GM18507 (cell line): ENCODE results near the gene IGF2BP2.
"Not testable (repeated sequence)": the region's sequence is repeated elsewhere in the genome, so short reads cannot be mapped to it uniquely, and the experiment has no call there.

Experiments
- DNase-seq: peaks from one replicate; pipeline ENCODE4 v3.0.0; 2011; ENCODE audit warnings: low read depth; ENCODE audit not compliant: insufficient read length; ENCODE audit errors: extremely low spot score
- FAIRE-seq: peaks from 2 replicates; lab custom pipeline; 2011; peaks lifted over from hg19 to GRCh38; lab: Jason Lieb, UNC

IGF2BP2 gene

DNA sequence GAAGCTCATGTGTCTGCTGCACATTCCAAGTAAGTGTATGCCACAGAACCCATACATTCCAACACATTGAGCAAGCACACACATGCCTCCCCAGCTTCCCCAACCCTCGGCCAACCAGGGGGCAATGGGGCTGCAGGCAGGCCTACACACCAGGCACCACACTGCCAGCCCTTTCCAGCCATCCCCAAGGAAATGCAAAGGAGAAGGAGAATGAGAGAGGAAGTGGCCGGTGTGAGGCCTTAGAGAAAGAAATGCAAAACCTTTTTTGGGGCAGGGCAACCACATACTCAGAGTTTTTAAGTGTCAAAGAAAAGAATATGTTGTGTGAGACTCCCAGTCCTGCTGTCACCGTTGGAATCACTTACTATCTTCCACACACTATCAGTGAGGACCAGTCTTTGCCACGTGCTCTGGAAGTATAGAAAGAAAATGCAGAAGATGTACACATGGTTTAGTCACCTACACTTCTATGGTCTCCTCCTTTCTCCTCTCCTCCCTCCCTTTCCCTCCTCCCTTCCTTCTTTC, 11.1 kb downstream of the IGF2BP2 start:
- FAIRE-seq (no peak), DNase-seq (no peak)

DNA sequence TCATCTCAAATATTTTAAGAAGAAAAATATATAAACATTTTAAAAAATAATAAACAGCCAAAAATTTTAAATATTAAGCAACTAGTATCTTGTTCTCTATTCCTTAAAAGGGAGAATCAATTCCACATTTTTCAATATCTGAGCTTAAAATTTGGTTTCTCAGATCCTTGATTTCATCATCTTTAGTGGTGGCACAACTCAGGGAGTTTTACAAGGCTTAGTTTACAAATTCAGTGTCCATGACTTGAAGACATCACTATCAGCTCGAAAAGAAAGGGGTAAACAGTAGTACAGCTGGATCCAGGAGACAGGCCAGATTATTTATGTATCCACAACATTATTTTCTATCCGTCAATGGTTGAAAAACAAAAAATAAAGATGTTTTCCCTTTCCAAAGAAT, 11.6 kb downstream of the IGF2BP2 start:
- FAIRE-seq (no peak), DNase-seq (no peak)

DNA sequence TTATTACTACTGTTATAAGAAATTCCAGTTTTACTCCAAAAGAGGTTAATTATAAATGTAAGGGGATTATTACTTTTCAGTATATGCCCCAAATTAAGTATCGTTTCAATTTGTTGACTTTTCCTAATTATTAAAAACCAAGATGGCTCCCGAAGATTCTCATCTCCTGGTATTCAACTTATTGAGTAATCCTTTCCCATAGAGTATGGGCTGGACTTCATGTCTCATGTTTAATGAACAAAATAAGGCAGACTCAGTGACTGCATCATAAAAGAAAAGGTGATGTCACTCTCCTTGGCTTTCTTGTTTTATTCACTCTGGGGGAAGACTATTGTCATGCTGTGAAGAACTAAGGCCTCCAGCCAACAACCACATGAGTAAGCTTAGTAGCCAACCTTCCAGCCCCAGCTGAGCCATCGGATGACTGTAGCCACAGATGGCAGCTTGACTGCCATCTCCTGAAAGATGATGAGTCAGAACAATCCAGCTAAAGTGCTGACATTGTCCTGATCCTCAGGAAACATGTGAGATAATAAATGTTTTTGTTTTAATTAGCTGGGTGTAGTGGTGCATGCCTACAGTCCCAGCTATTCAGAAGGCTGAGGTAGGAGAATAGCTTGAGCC, 17.3 kb downstream of the IGF2BP2 start:
- FAIRE-seq (no peak), DNase-seq (no peak)

DNA sequence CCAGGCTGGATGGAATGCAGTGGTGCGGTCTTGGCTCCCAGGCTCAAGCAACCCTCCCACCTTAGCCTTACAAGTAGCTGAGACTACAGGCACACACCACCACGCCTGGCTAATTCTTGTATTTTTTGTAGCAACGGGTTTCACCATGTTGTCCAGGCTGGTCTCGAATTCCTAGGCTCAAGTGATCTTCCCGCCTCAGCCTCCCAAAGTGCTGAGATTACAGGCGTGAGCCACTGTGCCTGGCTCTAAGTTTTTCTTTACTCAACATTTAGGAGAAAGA, 26.1 kb downstream of the IGF2BP2 start:
- DNase-seq, FAIRE-seq: not testable (repeated sequence)

DNA sequence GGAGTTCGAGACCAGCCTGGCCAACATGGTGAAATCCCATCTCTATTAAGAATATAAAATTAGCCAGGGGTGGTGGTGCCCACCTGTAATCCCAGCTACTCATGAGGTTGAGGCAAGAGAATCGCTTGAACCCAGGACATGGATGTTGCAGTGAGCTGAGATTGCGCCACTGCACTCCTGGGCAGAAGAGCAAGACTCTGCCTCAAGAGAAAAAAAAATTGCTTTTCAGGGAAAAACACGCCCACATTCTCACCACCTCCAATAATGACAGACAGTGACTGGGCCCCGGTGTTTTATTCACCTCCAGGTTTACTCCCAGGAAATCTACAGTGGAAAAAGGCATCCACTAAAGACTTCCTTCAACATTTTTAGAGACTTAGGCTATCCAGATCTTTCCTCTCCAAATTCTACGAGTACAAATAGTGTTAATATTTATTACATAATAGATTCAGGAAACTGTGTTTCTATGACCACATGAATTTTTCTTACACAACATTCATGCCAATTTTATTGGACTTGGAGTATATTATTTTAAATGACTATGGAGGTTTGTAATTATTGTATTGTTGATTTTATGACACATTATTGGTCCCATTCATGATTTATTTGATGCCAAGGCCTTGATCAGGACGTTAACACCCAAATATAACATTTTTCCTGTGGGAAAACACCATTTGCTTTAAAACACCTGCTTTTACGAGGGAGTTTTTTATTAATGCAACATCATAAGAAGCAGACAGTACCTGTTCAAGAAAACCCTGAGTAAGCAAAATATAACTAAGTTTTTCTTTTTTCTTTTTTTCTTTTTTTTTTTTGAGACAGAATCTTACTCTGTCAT, 26.6 kb downstream of the IGF2BP2 start:
- FAIRE-seq (no peak), DNase-seq (no peak)

DNA sequence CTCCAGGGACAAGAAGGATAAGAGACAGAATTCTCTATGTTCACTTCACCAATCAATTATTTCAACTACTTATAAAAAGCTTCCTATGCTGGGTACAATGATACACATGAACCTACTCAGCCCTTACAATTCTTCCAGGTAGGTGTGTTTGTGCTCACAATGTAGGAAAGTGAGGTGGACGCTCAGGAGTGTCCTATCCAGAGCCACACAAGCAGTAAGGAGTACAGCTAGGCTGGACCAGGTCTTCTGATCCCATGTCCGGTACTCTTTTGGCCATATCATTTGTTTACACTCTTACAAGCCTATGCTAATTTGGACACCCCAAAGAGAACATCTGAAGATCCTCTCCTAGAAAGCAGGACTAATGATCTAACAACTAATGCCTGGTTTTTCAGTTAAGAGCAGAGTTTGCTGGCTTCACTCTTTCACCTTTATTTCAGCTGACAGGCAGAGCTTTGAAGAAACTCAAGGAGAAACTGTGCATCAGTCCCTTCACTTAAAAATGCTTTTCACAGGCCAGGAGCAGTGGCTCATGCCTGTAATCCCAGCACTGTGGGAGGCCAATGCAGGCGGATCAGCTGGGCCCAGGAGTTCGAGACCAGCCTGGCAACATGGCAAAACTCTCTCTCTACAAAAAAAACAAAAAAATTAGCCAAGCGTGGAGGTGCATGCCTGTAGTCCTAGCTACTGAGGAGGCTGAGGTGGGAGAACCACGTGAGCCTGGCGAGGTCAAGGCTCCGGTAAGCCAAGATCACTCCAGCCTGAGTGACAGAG, 27.5 kb downstream of the IGF2BP2 start:
- FAIRE-seq (no peak), DNase-seq (no peak)

DNA sequence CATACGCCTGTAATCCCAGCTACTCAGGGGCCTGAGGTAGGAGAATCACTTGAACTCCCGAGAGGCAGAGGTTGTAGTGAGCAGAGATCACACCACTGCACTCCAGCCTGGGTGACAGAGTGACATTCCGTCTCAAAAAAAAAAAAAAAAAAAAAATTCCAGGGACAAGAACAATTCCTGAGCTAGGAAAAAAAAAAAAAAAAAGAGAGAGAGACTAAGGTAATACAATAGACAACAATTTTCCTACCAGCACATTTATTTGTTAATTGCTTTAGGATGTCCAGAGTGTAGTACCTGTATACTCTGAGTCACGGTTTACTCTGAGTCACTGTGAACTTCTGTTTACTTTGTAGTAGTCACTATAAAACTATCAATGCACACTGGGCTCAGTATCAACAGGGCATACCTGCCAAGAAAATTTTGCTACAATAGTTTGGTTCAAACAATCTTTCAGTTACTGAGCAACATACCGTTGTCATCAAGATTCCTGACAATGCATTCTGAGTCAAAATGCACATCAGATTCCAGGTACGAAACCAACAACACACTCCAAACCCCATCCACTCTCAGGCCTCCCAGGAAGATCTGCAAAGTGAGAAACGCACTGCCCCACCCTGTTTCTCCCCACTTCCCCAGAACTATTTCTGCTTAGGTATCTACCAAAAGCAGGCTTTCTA, 28.3 kb downstream of the IGF2BP2 start:
- DNase-seq: no peak
- FAIRE-seq: no peak

DNA sequence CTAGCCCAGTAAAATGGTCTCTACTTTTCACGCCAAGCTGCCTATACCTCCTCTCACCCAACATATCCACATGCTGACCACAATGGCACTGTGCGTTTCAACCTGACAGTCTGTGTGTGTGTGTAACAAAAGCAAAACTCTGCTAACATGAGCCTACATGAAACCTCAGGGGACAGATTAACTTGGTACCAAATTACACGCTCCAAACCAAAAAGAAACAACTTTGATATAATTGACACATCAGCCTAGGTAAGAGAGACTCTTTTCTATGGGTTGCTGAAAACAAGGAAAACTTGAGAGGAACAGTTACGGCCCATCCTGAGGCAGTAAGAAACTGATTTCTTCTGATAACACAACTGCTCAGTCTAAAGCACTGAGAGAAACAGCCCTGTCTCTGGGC, 31.5 kb downstream of the IGF2BP2 start:
- FAIRE-seq (no peak), DNase-seq (no peak)

DNA sequence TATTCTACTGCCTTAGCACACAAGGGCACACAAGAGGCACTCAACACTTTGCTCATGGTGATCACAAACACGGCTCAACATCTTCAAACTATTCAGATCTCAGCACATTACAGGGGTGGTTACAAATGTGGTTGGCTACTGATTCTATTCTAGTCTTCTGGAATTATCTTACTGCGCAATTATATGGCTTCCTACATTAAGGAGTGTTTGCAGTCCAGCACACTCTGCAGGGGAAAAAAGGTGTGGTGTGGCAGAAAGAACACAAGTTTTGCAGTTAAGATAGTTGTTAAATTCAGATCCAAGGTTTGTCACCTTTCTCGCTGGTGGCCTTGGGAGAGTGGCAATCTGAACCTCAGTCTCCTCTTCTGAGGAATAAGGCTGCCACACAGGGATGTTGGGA, 31.9 kb downstream of the IGF2BP2 start:
- FAIRE-seq: no peak
- DNase-seq: no peak

DNA sequence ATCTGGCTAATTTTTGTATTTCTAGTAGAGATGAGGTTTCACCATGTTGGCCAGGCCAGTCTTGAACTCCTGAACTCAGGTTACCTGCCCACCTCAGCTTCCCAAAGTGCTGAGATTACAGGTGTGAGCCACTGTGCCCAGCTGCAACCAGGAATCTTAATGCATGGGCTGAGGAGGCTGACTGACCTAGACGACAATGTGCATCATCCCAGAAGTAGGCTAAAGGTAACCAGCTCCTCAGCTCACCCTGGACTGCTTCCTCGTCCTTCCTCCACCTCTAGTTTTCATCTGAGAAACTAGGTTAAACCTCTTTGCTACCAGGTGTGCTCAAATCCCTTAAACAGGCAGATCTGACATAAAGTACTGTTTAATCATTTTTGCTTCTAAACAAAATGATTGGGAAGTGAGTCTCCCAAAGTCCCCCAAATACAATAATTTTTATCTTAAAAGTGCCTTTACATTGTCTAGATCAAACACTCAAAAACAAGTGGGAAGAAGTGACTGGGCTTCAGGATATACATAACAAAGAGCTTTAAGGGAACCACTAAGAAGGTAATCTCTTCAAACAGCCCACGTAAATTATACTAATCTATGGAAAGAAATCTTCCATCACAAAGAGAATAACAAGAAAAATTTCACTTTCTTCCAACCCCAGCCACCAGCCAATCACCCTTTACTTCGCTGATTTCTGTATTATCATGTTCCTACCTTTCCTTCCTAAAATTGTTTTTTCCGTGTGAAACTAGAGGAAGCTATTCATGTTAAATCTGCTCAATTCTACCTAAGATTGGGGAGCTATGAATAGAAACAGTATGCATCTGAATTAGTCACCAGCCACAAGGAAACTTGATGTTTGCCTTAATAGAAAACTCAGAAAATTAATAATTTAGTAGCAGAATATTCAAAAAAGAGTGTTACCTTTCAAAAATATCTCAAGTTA, 34.7 kb downstream of the IGF2BP2 start:
- no peak for FAIRE-seq
- no peak for DNase-seq

DNA sequence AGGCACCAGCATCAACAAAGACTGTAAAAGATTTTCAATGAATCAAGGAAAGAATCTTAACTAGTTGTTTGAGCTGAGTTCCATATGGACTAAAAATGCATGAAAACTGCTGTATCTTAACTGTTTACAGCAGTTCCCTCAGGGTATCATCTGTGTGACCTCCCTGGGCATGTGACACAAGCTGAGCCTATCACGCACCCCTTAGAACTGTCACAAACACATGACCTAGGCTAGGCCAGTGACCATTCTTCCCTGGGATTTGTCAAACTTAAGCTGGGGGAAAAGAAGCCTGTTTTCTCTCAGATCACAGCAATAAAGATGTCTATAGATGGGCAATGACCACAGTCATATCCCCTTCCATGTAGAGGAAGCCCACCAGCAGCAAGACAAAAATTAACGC, 35.7 kb downstream of the IGF2BP2 start:
- no peak for FAIRE-seq
- no peak for DNase-seq

DNA sequence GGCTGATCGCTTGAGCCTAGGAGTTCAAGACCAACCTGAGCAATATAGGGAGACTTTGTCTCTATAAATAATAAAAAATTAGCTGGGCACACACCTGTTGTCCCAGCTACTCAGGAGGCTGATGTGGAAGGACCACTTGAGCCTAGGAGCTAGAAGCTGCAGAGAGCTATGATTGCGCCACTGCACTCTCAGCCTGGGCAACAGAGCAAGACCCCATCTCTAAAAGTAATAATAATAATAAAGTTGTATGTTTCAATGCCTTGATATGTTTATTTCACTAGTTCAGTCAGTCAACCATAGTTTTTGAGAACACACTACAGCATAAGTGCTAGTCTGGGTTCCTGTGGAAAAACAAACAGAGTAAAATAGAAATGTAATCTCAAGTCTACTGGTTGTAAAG, 36.5 kb downstream of the IGF2BP2 start:
- no peak for FAIRE-seq
- DNase-seq: no peak

DNA sequence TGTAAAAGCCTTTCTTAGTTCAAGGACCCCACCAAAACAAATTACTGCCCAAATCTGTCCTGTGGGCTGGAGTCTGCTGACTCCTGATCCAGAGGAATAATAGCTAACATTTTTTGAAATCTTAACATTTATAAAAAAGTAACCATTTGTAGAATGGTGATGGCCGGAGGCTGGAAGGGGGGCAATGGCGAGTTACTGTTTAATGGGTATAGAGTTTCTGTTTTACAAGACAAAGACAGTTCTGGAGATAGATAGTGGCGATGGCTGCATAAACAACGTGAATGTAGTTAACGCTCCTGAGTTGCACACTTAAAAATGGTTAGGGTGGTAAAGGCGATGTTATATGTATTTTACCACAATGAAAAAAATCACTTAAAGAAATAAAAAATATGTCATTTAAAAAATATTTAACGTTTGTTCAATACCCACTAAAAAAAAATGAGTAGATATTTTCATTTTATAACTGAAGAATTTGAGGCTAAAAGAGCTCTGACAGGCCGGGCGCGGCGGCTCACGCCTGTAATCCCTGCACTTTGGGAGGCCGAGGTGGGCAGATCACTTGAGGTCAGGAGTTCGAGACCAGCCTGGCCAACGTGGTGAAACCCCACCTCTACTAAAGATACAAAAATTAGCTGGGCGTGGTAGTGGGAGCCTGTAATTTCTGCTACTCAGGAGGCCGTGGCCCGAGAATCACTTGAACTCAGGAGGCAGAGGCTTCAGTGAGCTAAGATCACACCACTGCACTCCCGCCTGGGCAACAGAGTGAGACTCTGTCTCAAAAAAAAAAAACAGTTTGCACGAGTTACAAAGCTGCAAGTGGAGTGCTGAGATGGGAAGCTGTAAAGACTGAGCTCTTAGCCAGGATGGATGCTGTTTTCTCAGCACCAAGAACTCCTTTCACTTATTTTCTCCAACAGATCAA, 37.6 kb downstream of the IGF2BP2 start:
- DNase-seq (no peak), FAIRE-seq (no peak)

DNA sequence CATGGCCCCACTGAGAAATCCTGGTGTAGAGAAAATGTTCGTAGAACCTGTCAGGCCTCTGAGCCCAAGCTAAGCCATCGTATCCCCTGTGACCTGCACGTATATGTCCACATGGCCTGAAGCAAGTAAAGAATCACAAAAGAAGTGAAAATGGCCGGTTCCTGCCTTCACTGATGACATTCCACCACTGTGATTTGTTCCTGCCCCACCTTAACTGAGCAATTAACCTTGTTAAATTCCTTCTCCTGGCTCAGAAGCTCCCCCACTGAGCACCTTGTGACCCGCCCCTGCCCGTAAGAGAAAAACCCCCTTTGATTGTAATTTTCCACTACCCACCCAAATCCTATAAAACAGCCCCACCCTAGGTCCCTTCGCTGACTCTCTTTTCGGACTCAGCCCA, 38.6 kb downstream of the IGF2BP2 start:
- FAIRE-seq, DNase-seq: not testable (repeated sequence)

DNA sequence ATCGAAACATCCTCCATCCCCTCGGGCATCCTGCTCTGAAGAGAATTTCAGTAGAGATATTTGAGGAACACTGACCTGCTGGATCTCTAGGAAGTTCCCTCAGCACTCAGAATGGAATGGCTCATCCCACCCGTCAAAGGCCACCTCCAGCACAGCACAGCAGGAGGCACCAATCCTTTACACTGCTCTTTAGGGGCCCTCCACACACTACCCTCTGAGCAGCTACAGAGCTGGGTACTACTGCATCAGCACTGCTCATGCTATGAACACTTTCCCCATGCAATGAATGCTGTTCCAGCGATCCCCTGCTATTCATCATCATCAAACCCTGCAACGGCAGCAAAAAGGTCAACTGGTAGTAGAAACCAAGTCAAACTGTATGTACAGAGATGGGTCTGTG, 40.5 kb downstream of the IGF2BP2 start:
- FAIRE-seq (no peak), DNase-seq (no peak)

DNA sequence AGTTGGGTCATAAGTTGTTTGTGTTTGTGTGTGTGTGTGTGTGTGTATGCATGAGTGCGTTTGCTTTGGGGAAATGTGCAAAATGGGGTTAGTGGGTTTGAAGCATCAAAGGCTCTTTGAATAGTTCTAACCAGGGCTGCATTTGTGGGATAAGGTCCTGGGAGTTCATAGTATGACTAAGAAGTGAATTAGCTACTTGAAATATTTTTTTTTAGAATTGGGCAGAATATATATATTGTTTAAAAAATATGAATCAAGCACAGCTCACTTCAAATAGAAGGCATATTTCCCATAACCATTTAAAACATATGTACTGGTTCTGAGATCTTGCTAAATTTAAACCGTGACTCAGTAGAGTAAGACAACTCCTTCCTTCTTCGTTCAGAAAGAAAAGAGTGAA, 43.1 kb downstream of the IGF2BP2 start:
- FAIRE-seq (no peak), DNase-seq (no peak)

DNA sequence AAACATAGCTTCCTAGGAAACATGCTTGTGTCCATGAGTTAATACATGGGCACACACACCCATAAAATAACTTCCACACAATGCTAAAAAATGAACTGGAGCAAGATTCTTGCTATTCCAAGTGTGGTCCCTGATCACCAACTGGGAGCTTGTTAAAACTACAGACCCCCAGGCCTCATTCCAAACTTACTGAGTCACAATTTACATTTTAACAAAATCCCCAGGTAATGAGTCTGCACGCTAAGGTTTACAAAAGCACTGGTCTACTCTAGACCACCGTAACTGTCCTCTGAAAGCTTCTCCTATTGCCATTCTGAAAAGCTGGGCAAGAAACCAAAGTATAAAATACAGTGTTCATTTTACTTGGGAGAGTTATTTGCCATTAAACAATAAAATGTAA, 45.4 kb downstream of the IGF2BP2 start:
- FAIRE-seq: no peak
- DNase-seq: no peak

DNA sequence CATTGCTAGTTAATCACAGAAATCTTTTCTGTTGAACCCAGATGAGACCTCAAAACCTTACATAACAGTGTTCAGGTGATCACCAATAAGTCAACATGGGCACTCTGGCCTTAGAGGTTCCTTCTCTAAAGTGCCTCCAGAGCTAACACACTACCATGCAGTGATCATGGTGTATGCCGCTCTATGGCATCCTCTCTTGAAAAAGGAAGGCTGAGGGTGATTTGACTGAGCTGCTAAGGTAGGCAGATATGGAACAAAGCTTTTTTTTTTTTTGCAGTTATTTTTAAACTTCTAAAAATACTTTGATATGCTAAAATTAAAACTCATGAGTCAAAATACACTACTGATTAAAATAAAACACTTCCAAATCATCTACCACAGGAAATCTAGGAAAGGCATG, 46.0 kb downstream of the IGF2BP2 start:
- FAIRE-seq: no peak
- no peak for DNase-seq
